MCF 10A (cell line): ENCODE results near the gene BAIAP2L1. TPM values are rescaled to one million over a fixed set of nuclear protein-coding genes. Genes with fewer than 3 reads are reported as not detected.
"Not testable (repeated sequence)": the region's sequence is repeated elsewhere in the genome, so short reads cannot be mapped to it uniquely, and the experiment has no call there.

Source experiments
- BruUV-seq: library from RNA; stranded (reverse); fragments of 400-500 nt; replicated peaks from 2 replicates; lab custom pipeline; 2021; lab: Mats Ljungman, UMichigan
- CTCF ChIA-PET: fragments of 300-600 bp; sonication (Branson Sonifier 250); formaldehyde crosslinking; extraction: SDS; loops from one replicate; lab custom pipeline; 2021; ENCODE audit warnings: antibody characterized with exemption, inconsistent platforms; lab: Yijun Ruan, JAX
- POLR2A ChIA-PET: fragments of 300-600, 350-650 bp; sonication (Branson Sonifier 250); formaldehyde crosslinking; extraction: SDS; loops from one replicate; lab custom pipeline; 2020; ENCODE audit warnings: antibody characterized with exemption, inconsistent platforms; lab: Yijun Ruan, JAX
- DNase-seq: peaks from one replicate; pipeline ENCODE4 v3.0.0-alpha.2; 2018; ENCODE audit not compliant: unreplicated experiment
- H3K27ac Mint-ChIP-seq: one replicate; pipeline ENCODE4 v1.8.0; 2022; ENCODE audit warnings: mild to moderate bottlenecking, low read depth, mixed read lengths; ENCODE audit not compliant: unreplicated experiment
- H3K27me3 Mint-ChIP-seq: one replicate; pipeline ENCODE4 v1.8.0; 2022; ENCODE audit warnings: mixed read lengths; ENCODE audit not compliant: insufficient read depth, unreplicated experiment
- H3K36me3 Mint-ChIP-seq: one replicate; pipeline ENCODE4 v1.8.0; 2022; ENCODE audit warnings: mild to moderate bottlenecking, moderate library complexity, mixed read lengths; ENCODE audit not compliant: insufficient read depth, unreplicated experiment
- H3K4me1 Mint-ChIP-seq: one replicate; pipeline ENCODE4 v1.8.0; 2022; ENCODE audit warnings: mixed read lengths; ENCODE audit not compliant: insufficient read depth, unreplicated experiment
- H3K4me3 Mint-ChIP-seq: one replicate; pipeline ENCODE4 v1.8.0; 2022; ENCODE audit warnings: mild to moderate bottlenecking, moderate library complexity, mixed read lengths; ENCODE audit not compliant: unreplicated experiment
- H3K9me3 Mint-ChIP-seq: one replicate; pipeline ENCODE4 v1.8.0; 2022; ENCODE audit warnings: mixed read lengths; ENCODE audit not compliant: unreplicated experiment
- intact Hi-C: fragments of 100-400 bp; cut with micrococcal nuclease; formaldehyde crosslinking; loops from 2 replicates; pipeline ENCODE4 v1.14.1; 2022
- total RNA-seq: library from RNA; stranded (reverse); gene quantifications from 2 replicates; pipeline ENCODE4 v1.2.3, GENCODE V29; 2022
- TF ChIP-seq, protein P1 (sequence below): fragments of 200-600 bp; IDR thresholded peaks from one replicate; pipeline ENCODE4 v1.8.0; 2022; ENCODE audit warnings: antibody characterized with exemption, mild to moderate bottlenecking; ENCODE audit not compliant: unreplicated experiment

The BAIAP2L1 gene
- total RNA-seq, 1 experiment from 2014 or later = 60.2 TPM

DNA sequence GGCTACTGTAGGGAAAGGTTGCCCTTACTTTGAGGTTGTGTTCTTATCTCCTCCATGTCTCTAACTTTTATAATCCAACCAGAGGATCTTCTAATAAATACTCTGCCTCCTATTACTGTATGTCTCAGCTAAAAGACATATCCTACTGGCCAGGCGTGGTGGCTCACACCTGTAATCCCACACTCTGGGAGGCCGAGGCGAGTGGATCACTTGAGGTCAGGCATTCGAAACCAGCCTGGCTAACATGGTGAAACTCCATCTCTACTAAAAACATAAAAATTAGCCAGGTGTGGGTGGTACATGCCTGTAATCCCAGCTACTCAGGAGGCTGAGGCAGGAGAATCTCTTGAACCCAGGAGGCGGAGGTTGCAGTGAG, 18.4 kb upstream of the BAIAP2L1 start:
- peaks cover 16% of the 10 kb centered on the region for H3K4me1 Mint-ChIP-seq
- H3K9me3 Mint-ChIP-seq, H3K27me3 Mint-ChIP-seq, DNase-seq, H3K36me3 Mint-ChIP-seq: not testable (repeated sequence)
- H3K27ac Mint-ChIP-seq = peak overlapping the region; percentile 96
- CTCF ChIA-PET = interaction anchor here (0.6 to 23.8 kb wide), 16 partner anchors 8 to 1982 kb away, joined by 3 to 515 read pairs (median 4); partner anchors contain the start of gene BAIAP2L1
- intact Hi-C loops = loop anchor here (5.0 kb wide), 1 partner anchor 67 kb away; no protein-coding TSS in a partner anchor
- POLR2A ChIA-PET = interaction anchor here (0.9 to 4.0 kb wide), 3 partner anchors 19 to 134 kb away, joined by 5 to 23 read pairs (median 5); partner anchors contain the start of gene BAIAP2L1
- H3K4me3 Mint-ChIP-seq = peak overlapping the region; percentile 53
- TSS peak; percentile 88 for BruUV-seq

DNA sequence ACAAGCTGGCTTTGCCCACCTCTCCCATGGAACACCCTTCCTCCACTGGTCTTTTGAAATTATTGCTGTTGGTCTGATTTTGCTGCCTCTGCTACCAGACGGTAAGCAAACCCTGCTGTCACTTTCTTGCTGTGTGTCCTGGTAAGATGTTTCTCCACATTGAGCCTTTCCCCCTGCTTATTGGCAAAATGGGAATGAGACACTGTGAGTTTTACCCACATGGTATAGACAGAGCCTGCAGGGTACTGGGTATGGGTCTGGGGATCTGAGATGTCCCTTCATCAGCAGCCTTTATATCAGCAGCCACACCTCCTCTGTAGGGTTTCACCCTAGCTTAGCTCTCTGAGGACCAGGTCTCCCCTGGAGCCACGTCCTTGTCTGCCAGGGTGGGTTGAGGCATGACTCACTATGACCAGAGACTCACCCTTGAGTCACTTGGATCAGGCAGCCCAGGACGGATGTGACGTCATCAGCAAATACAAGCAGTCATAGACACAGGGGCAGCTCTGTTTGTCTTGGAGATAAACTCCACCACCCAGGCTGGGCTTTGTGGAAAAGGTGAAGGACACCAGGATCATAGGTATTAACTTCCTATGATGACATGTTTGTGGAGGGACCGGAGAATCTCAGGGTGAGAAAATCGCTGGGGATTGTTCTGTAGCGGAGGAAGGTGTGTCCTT, 17.9 kb upstream of the BAIAP2L1 start:
- peak; percentile 99 for DNase-seq
- Mint-ChIP-seq H3K27ac (peak overlapping the region; percentile 96), H3K27me3 (no peaks in the 10 kb centered on the region), H3K4me3 (peak overlapping the region; percentile 53), H3K9me3 (no peaks in the 10 kb centered on the region), H3K4me1 (peaks cover 16% of the 10 kb centered on the region), H3K36me3 (no peaks in the 10 kb centered on the region)
- POLR2A ChIA-PET = interaction anchor here (0.9 to 4.0 kb wide), 4 partner anchors 18 to 136 kb away, joined by 3 to 23 read pairs (median 5); partner anchors contain the start of gene BAIAP2L1
- intact Hi-C loops = loop anchor here (5.0 kb wide), 1 partner anchor 66 kb away; no protein-coding TSS in a partner anchor
- CTCF ChIA-PET = interaction anchor here (0.6 to 23.8 kb wide), 9 partner anchors 9 to 1232 kb away, joined by 3 to 515 read pairs (median 8); partner anchors contain the start of gene BAIAP2L1
- TF ChIP-seq, protein P1, sequence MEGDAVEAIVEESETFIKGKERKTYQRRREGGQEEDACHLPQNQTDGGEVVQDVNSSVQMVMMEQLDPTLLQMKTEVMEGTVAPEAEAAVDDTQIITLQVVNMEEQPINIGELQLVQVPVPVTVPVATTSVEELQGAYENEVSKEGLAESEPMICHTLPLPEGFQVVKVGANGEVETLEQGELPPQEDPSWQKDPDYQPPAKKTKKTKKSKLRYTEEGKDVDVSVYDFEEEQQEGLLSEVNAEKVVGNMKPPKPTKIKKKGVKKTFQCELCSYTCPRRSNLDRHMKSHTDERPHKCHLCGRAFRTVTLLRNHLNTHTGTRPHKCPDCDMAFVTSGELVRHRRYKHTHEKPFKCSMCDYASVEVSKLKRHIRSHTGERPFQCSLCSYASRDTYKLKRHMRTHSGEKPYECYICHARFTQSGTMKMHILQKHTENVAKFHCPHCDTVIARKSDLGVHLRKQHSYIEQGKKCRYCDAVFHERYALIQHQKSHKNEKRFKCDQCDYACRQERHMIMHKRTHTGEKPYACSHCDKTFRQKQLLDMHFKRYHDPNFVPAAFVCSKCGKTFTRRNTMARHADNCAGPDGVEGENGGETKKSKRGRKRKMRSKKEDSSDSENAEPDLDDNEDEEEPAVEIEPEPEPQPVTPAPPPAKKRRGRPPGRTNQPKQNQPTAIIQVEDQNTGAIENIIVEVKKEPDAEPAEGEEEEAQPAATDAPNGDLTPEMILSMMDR = no peak
- no TSS peak for BruUV-seq

DNA sequence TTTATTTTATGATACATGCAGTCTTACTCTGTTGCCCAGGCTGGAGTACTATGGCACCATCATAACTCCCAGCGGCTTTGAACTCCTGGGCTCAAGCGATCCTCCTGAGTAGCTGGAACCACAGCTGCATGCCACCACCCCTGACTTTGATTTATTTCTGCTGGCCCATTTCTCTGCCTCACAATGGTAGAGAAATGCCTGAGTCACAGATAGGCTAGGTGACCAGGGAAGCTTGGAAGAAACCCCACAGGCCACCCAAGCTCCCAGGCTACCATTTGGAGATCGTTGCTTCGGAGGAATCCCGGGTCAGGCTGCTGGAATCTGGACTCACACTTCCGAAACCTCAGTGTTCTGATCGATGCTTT, 17.4 kb upstream of the BAIAP2L1 start:
- intact Hi-C loops = loop anchor here (5.0 kb wide), 1 partner anchor 66 kb away; no protein-coding TSS in a partner anchor
- TF ChIP-seq, protein P1 = no peak
- BruUV-seq = no TSS peak

DNA sequence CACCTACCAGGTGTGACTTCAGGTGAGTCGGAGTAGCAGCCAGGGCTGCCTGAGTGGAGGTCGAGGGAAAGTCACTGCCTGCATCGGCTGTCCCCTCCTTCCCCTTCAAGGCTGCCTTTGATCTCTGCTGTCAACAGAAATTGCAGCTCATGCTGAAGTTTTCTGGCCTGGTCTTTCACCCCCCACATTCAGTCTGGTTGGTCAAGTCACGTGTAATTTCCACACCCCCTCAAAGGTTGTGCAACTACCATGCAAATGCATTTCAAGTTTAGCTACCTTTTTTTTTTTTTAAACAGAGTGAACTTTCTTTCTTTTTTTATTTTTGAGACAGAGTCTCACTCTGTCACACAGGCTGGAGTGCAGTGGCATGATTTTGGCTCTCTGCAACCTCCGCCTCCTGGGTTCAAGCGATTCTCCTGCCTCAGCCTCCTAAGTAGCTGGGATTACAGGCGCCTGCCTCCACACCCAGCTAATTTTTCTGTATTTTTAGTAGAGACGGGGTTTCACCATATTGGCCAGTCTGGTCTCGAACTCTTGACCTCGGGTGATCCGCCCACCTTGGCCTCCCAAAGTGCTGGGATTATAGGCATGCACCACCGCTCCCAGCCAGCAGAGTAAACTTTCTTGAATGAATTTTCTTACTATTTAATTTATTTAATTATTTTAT, 16.8 kb upstream of the BAIAP2L1 start:
- CTCF ChIA-PET = interaction anchor here (0.6 to 23.8 kb wide), 7 partner anchors 15 to 504 kb away, joined by 3 to 515 read pairs (median 8); partner anchors contain the start of gene BAIAP2L1
- POLR2A ChIA-PET = interaction anchor here (0.7 to 4.0 kb wide), 6 partner anchors 17 to 305 kb away, joined by 3 to 23 read pairs (median 3); partner anchors contain the start of gene BAIAP2L1
- DNase-seq = peak; percentile 60
- intact Hi-C loops = loop anchor here (5.0 kb wide), 1 partner anchor 65 kb away; no protein-coding TSS in a partner anchor
- H3K27ac Mint-ChIP-seq, H3K4me3 Mint-ChIP-seq, H3K36me3 Mint-ChIP-seq, H3K9me3 Mint-ChIP-seq, BruUV-seq, H3K27me3 Mint-ChIP-seq: not testable (repeated sequence)
- H3K4me1 Mint-ChIP-seq = peaks cover 16% of the 10 kb centered on the region

More for the DNA sequence above, 17.4 kb upstream of the BAIAP2L1 start:
- no peaks in the 10 kb centered on the region for H3K36me3 Mint-ChIP-seq
- no peak overlapping the region for H3K4me3 Mint-ChIP-seq
- no peak overlapping the region for H3K27ac Mint-ChIP-seq
- H3K4me1 Mint-ChIP-seq = peaks cover 16% of the 10 kb centered on the region
- POLR2A ChIA-PET = interaction anchor here (0.7 to 4.0 kb wide), 4 partner anchors 18 to 136 kb away, joined by 3 to 23 read pairs (median 3); partner anchors contain the start of gene BAIAP2L1
- CTCF ChIA-PET = interaction anchor here (0.6 to 23.8 kb wide), 8 partner anchors 15 to 503 kb away, joined by 3 to 515 read pairs (median 6); partner anchors contain the start of gene BAIAP2L1
- H3K9me3 Mint-ChIP-seq = no peaks in the 10 kb centered on the region
- no peaks in the 10 kb centered on the region for H3K27me3 Mint-ChIP-seq
- DNase-seq = peak; percentile 29
